A549 treated with AZD2906 at 1 μM for 4 hours (cell line): ENCODE data around the gene RAB42. TPM values are rescaled to one million over a fixed set of nuclear protein-coding genes. Genes with fewer than 3 reads are reported as not detected.

Experiments
- total RNA-seq: library from RNA; stranded (reverse); fragments of 200-300 nt; extraction: Qiagen RNA extraction; gene quantifications from 5 replicates; pipeline ENCODE4 v1.2.3, GENCODE V29; 2022

Gene RAB42
- total RNA-seq = 3.2 to 3.7 TPM (median 3.5 TPM) in 5 replicates

GRCh38 chr1:28591708-28592320 is at the start of gene RAB42:
Gene RAB42, plus strand, starts transcription at chr1:28592265. Its CDS starts 247 bp downstream, at chr1:28592512.

GRCh38 chr1:28552758-28553663 is 39.1 kb upstream of the RAB42 start, which contains the start of gene TRNAU1AP:
Gene TRNAU1AP, plus strand, starts transcription at chr1:28553085. Its CDS starts 26 bp downstream, at chr1:28553111.

GRCh38 chr1:28642847-28643635 is 51.0 kb downstream of the RAB42 start, which contains the start of gene TAF12:
Gene TAF12, minus strand, starts transcription at chr1:28643067. Its CDS starts 20,986 bp downstream, at chr1:28622081.

Other genes starting within 250 kb of the RAB42 start
- gene PHACTR4, start 222.5 kb upstream of the RAB42 start, total RNA-seq = 20.6 to 26.3 TPM (median 21.9 TPM) in 5 replicates
- 70.2 to 79.3 TPM (median 75.3 TPM) in 5 replicates for gene RCC1, start 86.2 kb upstream of the RAB42 start, total RNA-seq
- 16.7 to 26.2 TPM (median 25.3 TPM) in 5 replicates for gene TRNAU1AP, start 39.2 kb upstream of the RAB42 start, total RNA-seq
- gene TAF12, start 50.8 kb downstream of the RAB42 start, total RNA-seq = 11.0 to 12.9 TPM (median 12.5 TPM) in 5 replicates
- not detected in 5 replicates for gene RNU11, start 56.3 kb downstream of the RAB42 start, total RNA-seq
- gene GMEB1, start 76.5 kb downstream of the RAB42 start, total RNA-seq = 5.1 to 6.7 TPM (median 5.6 TPM) in 5 replicates
- 52.5 to 58.9 TPM (median 54.2 TPM) in 5 replicates for gene YTHDF2, start 144.7 kb downstream of the RAB42 start, total RNA-seq
- gene OPRD1, start 219.9 kb downstream of the RAB42 start, total RNA-seq = 0.01 to 0.07 TPM (median 0.02 TPM) in 5 replicates